ENCODE data around the gene PSMB7.

Gene PSMB7

DNA sequence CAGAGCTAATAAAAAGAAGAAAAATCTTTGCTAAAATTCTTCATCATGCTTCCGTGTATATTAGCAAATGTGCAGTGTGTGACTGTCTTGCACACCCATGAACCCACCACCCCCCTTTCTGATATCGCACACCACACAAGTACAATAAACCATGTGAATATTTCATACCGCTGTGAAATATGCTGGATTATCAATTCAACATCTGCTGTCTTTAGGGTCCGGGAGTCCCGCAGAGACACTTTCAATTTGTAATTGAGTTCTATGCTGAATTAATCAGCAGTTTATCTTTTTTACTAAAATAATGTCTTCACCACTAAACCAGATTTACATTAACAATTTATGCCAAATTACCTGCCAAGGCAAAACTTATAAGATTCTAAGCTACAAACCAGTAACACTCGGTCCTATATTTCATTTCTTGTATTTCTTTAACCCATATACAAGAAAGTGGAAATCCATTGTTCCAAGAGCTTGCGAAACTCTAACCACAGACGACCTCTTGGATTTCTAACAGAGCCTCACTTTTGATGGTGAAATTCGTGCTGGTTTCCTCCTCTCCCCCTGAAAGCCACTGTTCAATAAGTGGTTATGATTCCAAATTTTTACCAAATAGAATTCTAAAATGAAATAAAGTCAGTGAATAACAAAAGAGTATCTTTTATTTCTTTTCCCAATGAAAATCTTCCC, 44.2 kb downstream of the PSMB7 start:
- Histone ChIP-seq H3K9me3 (ENCODE audit: insufficient read depth, low read length, severe bottlenecking) (no peaks in the 10 kb centered on the region), H3K4me1 (ENCODE audit: insufficient read depth, low read length) (no peaks in the 10 kb centered on the region), H4K20me1 (ENCODE audit: insufficient read depth, low read length) (peaks cover 59% of the 10 kb centered on the region), H3K27me3 (ENCODE audit: insufficient read depth, low read length, poor library complexity) (no peaks in the 10 kb centered on the region), H3K4me2 (ENCODE audit: insufficient read depth, low read length) (no peak overlapping the region), H3K36me3 (ENCODE audit: insufficient read depth, low read length) (peaks cover 17% of the 10 kb centered on the region), H3K4me3 (ENCODE audit: low read depth in 1 of 2, low read length in 2 of 2) (no peak overlapping the region), H2AFZ (ENCODE audit: low read depth, low read length) (no peak overlapping the region), H3K27ac (ENCODE audit: low read length) (no peak overlapping the region), H3K79me2 (ENCODE audit: insufficient read depth, low read length) (peaks cover 87% of the 10 kb centered on the region), H3K9ac (ENCODE audit: low read depth, low read length) (no peak overlapping the region)
- TF ChIP-seq CTCF (IDR thresholded peaks at IDR 0.05; ENCODE audit: borderline replicate concordance, extremely low read depth, low read length, poor library complexity, severe bottlenecking) (no peak), EZH2 (IDR thresholded peaks at IDR 0.05; ENCODE audit: borderline replicate concordance, low read depth, low read length, severe bottlenecking) (no peak)
- no peak for ATAC-seq (ENCODE audit: insufficient read depth, low read depth)
- DNase-seq = no peak

- no peak overlapping the region for H3K9ac ChIP-seq (ENCODE audit: low read depth, low read length)
- peaks cover 7% of the 10 kb centered on the region; the same call in 1 of the 2 replicates for H3K36me3 ChIP-seq (ENCODE audit: insufficient read depth, low read length)
- ATAC-seq (ENCODE audit: insufficient read depth, low read depth) = no peak
- H3K79me2 ChIP-seq (ENCODE audit: insufficient read depth, low read length) = peaks cover 89% of the 10 kb centered on the region
- no peak for DNase-seq
- no peak overlapping the region for H3K4me3 ChIP-seq (ENCODE audit: low read depth in 1 of 2, low read length in 2 of 2)
- H4K20me1 ChIP-seq (ENCODE audit: insufficient read depth, low read length) = peaks cover 74% of the 10 kb centered on the region
- no peaks in the 10 kb centered on the region for H3K27me3 ChIP-seq (ENCODE audit: insufficient read depth, low read length, poor library complexity)
- no peak overlapping the region for H3K27ac ChIP-seq (ENCODE audit: low read length)
- no peak overlapping the region for H2AFZ ChIP-seq (ENCODE audit: low read depth, low read length)
- H3K4me2 ChIP-seq (ENCODE audit: insufficient read depth, low read length) = no peak overlapping the region
- TF ChIP-seq EZH2 (IDR thresholded peaks at IDR 0.05; ENCODE audit: borderline replicate concordance, low read depth, low read length, severe bottlenecking) = no peak
- no peak for TF ChIP-seq CTCF (IDR thresholded peaks at IDR 0.05; ENCODE audit: borderline replicate concordance, extremely low read depth, low read length, poor library complexity, severe bottlenecking)
- no peaks in the 10 kb centered on the region for H3K9me3 ChIP-seq (ENCODE audit: insufficient read depth, low read length, severe bottlenecking)
- H3K4me1 ChIP-seq (ENCODE audit: insufficient read depth, low read length) = no peaks in the 10 kb centered on the region
Observed at GRCh38 chr9:124369231-124369797, 45.9 kb downstream of the PSMB7 start.

GRCh38 chr9:124368692-124369091, 46.5 kb downstream of the PSMB7 start:
- DNase-seq (no peak), ATAC-seq (ENCODE audit: insufficient read depth, low read depth) (no peak)
- H2AFZ ChIP-seq (ENCODE audit: low read depth, low read length) = no peak overlapping the region
- no peak overlapping the region for H3K27ac ChIP-seq (ENCODE audit: low read length)
- H3K4me2 ChIP-seq (ENCODE audit: insufficient read depth, low read length) = no peak overlapping the region
- no peak overlapping the region for H3K9ac ChIP-seq (ENCODE audit: low read depth, low read length)
- no peaks in the 10 kb centered on the region for H3K9me3 ChIP-seq (ENCODE audit: insufficient read depth, low read length, severe bottlenecking)
- peaks cover 7% of the 10 kb centered on the region; the same call in 1 of the 2 replicates for H3K36me3 ChIP-seq (ENCODE audit: insufficient read depth, low read length)
- no peak overlapping the region for H3K4me3 ChIP-seq (ENCODE audit: low read depth in 1 of 2, low read length in 2 of 2)
- H3K27me3 ChIP-seq (ENCODE audit: insufficient read depth, low read length, poor library complexity) = no peaks in the 10 kb centered on the region
- peaks cover 79% of the 10 kb centered on the region for H4K20me1 ChIP-seq (ENCODE audit: insufficient read depth, low read length)
- no peaks in the 10 kb centered on the region for H3K4me1 ChIP-seq (ENCODE audit: insufficient read depth, low read length)
- TF ChIP-seq EZH2 (IDR thresholded peaks at IDR 0.05; ENCODE audit: borderline replicate concordance, low read depth, low read length, severe bottlenecking) (no peak), CTCF (IDR thresholded peaks at IDR 0.05; ENCODE audit: borderline replicate concordance, extremely low read depth, low read length, poor library complexity, severe bottlenecking) (no peak)
- peaks cover 88% of the 10 kb centered on the region for H3K79me2 ChIP-seq (ENCODE audit: insufficient read depth, low read length)
